PC-9 (cell line): ENCODE data around the gene C18orf63.

ENCODE experiments used
- CTCF ChIP-seq: fragments of 200-600 bp; sonication (generic); conservative IDR thresholded peaks from 2 replicates; pipeline ENCODE4 v1.6.1; 2017; ENCODE audit warnings: mixed run types, antibody characterized with exemption, mild to moderate bottlenecking, moderate library complexity
- EZH2 ChIP-seq: fragments of 200-600 bp; sonication (generic); IDR thresholded peaks from 2 replicates; pipeline ENCODE4 v1.8.0; 2017; ENCODE audit warnings: antibody characterized with exemption, low read depth

GRCh38 chr18:74390900-74391299 is 75.3 kb downstream of the C18orf63 start:
- TF ChIP-seq CTCF (no peak), EZH2 (no peak)
